Measurements from ENCODE around the gene PTPRD. TPM values are rescaled to one million over a fixed set of nuclear protein-coding genes. Genes with fewer than 3 reads are reported as not detected.
A peak's percentile ranks its signal among the peaks of the same experiment; 100 is the strongest.

The PTPRD gene
- total RNA-seq, 1 experiment from 2014 or later: 69.6 TPM

- no peak for TF ChIP-seq USF2 (CRISPR knock-in tag; IDR thresholded peaks at IDR 0.05)
These were observed 1885.6 kb downstream of the PTPRD start (continued) for GRCh38 chr9:8727191-8727590.

GRCh38 chr9:8726692-8727091, 1886.1 kb downstream of the PTPRD start:
- no peak overlapping the region for H3K27ac Mint-ChIP-seq
- H3K4me3 Mint-ChIP-seq: no peak overlapping the region
- ATAC-seq (no peak), DNase-seq (ENCODE audit: low spot score) (no peak)
- H3K36me3 Mint-ChIP-seq: no peaks in the 10 kb centered on the region
- TF ChIP-seq ZNF121 (CRISPR knock-in tag; IDR thresholded peaks at IDR 0.05) (peak; percentile 61; the same call in 1 of the 2 replicates), TEAD1 (CRISPR knock-in tag; IDR thresholded peaks at IDR 0.05) (no peak)
- TF ChIP-seq, protein P1, sequence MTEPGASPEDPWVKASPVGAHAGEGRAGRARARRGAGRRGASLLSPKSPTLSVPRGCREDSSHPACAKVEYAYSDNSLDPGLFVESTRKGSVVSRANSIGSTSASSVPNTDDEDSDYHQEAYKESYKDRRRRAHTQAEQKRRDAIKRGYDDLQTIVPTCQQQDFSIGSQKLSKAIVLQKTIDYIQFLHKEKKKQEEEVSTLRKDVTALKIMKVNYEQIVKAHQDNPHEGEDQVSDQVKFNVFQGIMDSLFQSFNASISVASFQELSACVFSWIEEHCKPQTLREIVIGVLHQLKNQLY (CRISPR knock-in tag; IDR thresholded peaks at IDR 0.05): no peak
- POLR2A ChIA-PET: no interaction called here
- no peaks in the 10 kb centered on the region for H3K27me3 Mint-ChIP-seq (ENCODE audit: low read depth)
- peaks cover 12% of the 10 kb centered on the region for H3K4me1 Mint-ChIP-seq
- CTCF ChIA-PET: no interaction called here
- H3K9me3 Mint-ChIP-seq: no peaks in the 10 kb centered on the region

- CTCF ChIA-PET: no interaction called here
- H3K27me3 Mint-ChIP-seq (ENCODE audit: low read depth): no peaks in the 10 kb centered on the region
- H3K4me3 Mint-ChIP-seq: no peak overlapping the region
- H3K27ac Mint-ChIP-seq: no peak overlapping the region
- H3K9me3 Mint-ChIP-seq: no peaks in the 10 kb centered on the region
- POLR2A ChIA-PET: no interaction called here
- no peaks in the 10 kb centered on the region for H3K36me3 Mint-ChIP-seq
- ATAC-seq (no peak), DNase-seq (ENCODE audit: low spot score) (no peak)
- H3K4me1 Mint-ChIP-seq: peaks cover 7% of the 10 kb centered on the region
- TF ChIP-seq IRF2 (CRISPR knock-in tag; IDR thresholded peaks at IDR 0.05; ENCODE audit: borderline replicate concordance, low read depth) (no peak), ZNF121 (CRISPR knock-in tag; IDR thresholded peaks at IDR 0.05) (no peak), GRHL2 (CRISPR knock-in tag; IDR thresholded peaks at IDR 0.05; ENCODE audit: insufficient replicate concordance, severe bottlenecking) (no peak), FOXK1 (CRISPR knock-in tag; IDR thresholded peaks at IDR 0.05) (no peak), ZNF281 (CRISPR knock-in tag; IDR thresholded peaks at IDR 0.05) (no peak), OVOL2 (CRISPR knock-in tag; IDR thresholded peaks at IDR 0.05; ENCODE audit: borderline replicate concordance) (no peak), TP53 (CRISPR knock-in tag; IDR thresholded peaks at IDR 0.05) (no peak), ZBTB43 (CRISPR knock-in tag; IDR thresholded peaks at IDR 0.05) (no peak), ETV6 (CRISPR knock-in tag; IDR thresholded peaks at IDR 0.05) (no peak), FOXP1 (CRISPR knock-in tag; IDR thresholded peaks at IDR 0.05; ENCODE audit: borderline replicate concordance) (no peak), USF1 (CRISPR knock-in tag; IDR thresholded peaks at IDR 0.05) (no peak), MYBL2 (CRISPR knock-in tag; IDR thresholded peaks at IDR 0.05) (no peak), MXD4 (CRISPR knock-in tag; IDR thresholded peaks at IDR 0.05; ENCODE audit: borderline replicate concordance) (no peak)
- TF ChIP-seq, protein P2, sequence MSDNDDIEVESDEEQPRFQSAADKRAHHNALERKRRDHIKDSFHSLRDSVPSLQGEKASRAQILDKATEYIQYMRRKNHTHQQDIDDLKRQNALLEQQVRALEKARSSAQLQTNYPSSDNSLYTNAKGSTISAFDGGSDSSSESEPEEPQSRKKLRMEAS (CRISPR knock-in tag; IDR thresholded peaks at IDR 0.05): no peak
- TF ChIP-seq, protein P3, sequence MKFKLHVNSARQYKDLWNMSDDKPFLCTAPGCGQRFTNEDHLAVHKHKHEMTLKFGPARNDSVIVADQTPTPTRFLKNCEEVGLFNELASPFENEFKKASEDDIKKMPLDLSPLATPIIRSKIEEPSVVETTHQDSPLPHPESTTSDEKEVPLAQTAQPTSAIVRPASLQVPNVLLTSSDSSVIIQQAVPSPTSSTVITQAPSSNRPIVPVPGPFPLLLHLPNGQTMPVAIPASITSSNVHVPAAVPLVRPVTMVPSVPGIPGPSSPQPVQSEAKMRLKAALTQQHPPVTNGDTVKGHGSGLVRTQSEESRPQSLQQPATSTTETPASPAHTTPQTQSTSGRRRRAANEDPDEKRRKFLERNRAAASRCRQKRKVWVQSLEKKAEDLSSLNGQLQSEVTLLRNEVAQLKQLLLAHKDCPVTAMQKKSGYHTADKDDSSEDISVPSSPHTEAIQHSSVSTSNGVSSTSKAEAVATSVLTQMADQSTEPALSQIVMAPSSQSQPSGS (CRISPR knock-in tag; IDR thresholded peaks at IDR 0.05; ENCODE audit: borderline replicate concordance, low read depth): no peak
- TF ChIP-seq, protein P4, sequence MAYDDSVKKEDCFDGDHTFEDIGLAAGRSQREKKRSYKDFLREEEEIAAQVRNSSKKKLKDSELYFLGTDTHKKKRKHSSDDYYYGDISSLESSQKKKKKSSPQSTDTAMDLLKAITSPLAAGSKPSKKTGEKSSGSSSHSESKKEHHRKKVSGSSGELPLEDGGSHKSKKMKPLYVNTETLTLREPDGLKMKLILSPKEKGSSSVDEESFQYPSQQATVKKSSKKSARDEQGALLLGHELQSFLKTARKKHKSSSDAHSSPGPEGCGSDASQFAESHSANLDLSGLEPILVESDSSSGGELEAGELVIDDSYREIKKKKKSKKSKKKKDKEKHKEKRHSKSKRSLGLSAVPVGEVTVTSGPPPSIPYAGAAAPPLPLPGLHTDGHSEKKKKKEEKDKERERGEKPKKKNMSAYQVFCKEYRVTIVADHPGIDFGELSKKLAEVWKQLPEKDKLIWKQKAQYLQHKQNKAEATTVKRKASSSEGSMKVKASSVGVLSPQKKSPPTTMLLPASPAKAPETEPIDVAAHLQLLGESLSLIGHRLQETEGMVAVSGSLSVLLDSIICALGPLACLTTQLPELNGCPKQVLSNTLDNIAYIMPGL (CRISPR knock-in tag; IDR thresholded peaks at IDR 0.05): no peak
These were observed 1887.2 kb downstream of the PTPRD start for GRCh38 chr9:8725635-8726034.
